Stimulated activated CD4-positive, alpha-beta T cell treated with anti-CD3 and anti-CD28 coated beads, Interleukin-12 subunit alpha, Interleukin-12 subunit beta, amount 100 ng/mL, for 4 hours (primary cell): Measurements from ENCODE around the gene TBXT.

ENCODE experiments used
- DNase-seq: peaks from one replicate; pipeline ENCODE4 v3.0.0-alpha.2; 2020

TBXT gene

GRCh38 chr6:166109608-166110007 lies 58.0 kb downstream of the TBXT start:
- DNase-seq: no peak
